Measurements from ENCODE around the gene LAMTOR5. TPM values are rescaled to one million over a fixed set of nuclear protein-coding genes. Genes with fewer than 3 reads are reported as not detected.

LAMTOR5 gene
- total RNA-seq, 1 donor, result 38.4 TPM

- peaks cover 64% of the 10 kb centered on the region for H3K79me2 ChIP-seq (ENCODE audit: insufficient read depth, low read length)
Observed at GRCh38 chr1:110355321-110355720, 52.2 kb downstream of the LAMTOR5 start.

More at GRCh38 chr1:110355321-110355720, 52.2 kb downstream of the LAMTOR5 start:
- Histone ChIP-seq H3K9me3 (ENCODE audit: low read depth, low read length) (no peaks in the 10 kb centered on the region), H2AFZ (ENCODE audit: low read length) (no peak overlapping the region), H3K4me3 (ENCODE audit: insufficient read depth, low read length) (no peak overlapping the region), H3K27ac (ENCODE audit: low read depth, low read length) (no peak overlapping the region), H4K20me1 (ENCODE audit: insufficient read depth, low read length) (no peaks in the 10 kb centered on the region), H3K4me1 (ENCODE audit: insufficient read depth, low read length) (no peaks in the 10 kb centered on the region), H3K27me3 (ENCODE audit: insufficient read depth, low read length) (no peaks in the 10 kb centered on the region), H3K4me2 (ENCODE audit: insufficient read depth, low read length) (no peak overlapping the region), H3K36me3 (ENCODE audit: insufficient read depth, low read length) (peaks cover 9% of the 10 kb centered on the region)
- DNase-seq (ENCODE audit: insufficient read length, low spot score, missing footprints), result no peak
- TF ChIP-seq CTCF (IDR thresholded peaks at IDR 0.05; ENCODE audit: extremely low read depth, low read depth, low read length), result no peak

Other genes starting within 250 kb of the LAMTOR5 start
- gene KCNC4, start 197.4 kb downstream of the LAMTOR5 start, total RNA-seq, result 1.4 and 1.5 TPM in 2 replicates
- gene RBM15, start 68.3 kb downstream of the LAMTOR5 start, total RNA-seq, result 30.6 and 38.0 TPM in 2 replicates
- 76.0 and 90.2 TPM in 2 replicates for gene SLC16A4, start 16.7 kb downstream of the LAMTOR5 start, total RNA-seq
- gene PROK1, start 43.5 kb upstream of the LAMTOR5 start, total RNA-seq, result not detected in 2 replicates
- not detected in 2 replicates for gene KCNA10, start 111.5 kb upstream of the LAMTOR5 start, total RNA-seq
- under 0.01 TPM in 1 of 2 replicates, not detected in the other for gene KCNA2, start 198.7 kb upstream of the LAMTOR5 start, total RNA-seq

All from osteoblast (primary cell).